Activated CD4-positive, CD25-positive, alpha-beta regulatory T cell treated with anti-CD3 and anti-CD28 coated beads, Interleukin-2, amount 50 U/mL, for 72 hours (primary cell): ENCODE data around the gene IGFBP6.
"Not testable (repeated sequence)": the region's sequence is repeated elsewhere in the genome, so short reads cannot be mapped to it uniquely, and the experiment has no call there.

Experiments
- DNase-seq: peaks from one replicate; pipeline ENCODE4 v3.0.0; 2021

Gene IGFBP6

GRCh38 chr12:53098354-53098981 is 1.0 kb downstream of the IGFBP6 start:
- DNase-seq, result no peak

- peak; percentile 91 for DNase-seq
Measured at GRCh38 chr12:53099071-53099882, 1.8 kb downstream of the IGFBP6 start.

DNA sequence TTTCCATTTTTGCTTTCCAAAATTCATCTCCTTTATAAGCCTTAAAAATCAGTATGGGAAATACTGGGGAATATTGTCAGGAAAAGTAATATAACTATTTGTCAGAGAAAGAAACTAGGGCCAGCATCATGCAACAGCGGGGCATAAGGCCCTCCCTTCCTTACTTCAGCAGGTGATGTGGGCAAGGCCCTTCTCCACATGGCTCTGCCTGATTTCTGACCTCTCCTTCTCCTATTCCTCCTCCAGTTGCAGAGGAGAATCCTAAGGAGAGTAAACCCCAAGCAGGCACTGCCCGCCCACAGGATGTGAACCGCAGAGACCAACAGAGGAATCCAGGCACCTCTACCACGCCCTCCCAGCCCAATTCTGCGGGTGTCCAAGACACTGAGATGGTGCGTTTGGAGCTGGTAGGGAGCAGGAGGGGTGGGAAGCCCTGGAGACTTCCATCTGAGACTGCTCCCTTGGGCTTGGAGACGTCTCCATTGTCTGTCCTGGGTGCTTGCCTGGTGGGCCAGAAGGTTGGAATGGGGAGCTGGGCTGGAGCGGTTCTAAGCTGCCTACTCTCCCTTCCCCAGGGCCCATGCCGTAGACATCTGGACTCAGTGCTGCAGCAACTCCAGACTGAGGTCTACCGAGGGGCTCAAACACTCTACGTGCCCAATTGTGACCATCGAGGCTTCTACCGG is 3.1 kb downstream of the IGFBP6 start:
- DNase-seq, result no peak

DNA sequence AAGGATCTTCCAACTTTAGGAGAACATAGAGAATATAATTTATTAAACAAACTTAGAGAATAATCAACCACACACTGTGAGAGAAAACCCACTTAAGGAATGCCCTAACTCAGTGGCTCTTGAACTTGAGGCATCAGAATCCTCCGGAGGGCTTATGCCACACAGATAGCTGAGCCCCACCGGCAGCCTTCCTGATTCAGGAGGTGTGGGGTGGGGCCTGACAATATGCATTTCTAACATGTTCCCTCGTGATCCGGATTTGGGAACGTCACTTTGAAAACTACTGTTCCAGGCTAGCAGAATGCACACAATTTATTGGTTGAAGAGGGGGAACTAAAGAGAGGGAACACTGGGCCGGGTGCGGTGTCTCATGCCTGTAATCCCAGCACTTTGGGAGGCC is 3.8 kb downstream of the IGFBP6 start:
- no peak for DNase-seq

DNA sequence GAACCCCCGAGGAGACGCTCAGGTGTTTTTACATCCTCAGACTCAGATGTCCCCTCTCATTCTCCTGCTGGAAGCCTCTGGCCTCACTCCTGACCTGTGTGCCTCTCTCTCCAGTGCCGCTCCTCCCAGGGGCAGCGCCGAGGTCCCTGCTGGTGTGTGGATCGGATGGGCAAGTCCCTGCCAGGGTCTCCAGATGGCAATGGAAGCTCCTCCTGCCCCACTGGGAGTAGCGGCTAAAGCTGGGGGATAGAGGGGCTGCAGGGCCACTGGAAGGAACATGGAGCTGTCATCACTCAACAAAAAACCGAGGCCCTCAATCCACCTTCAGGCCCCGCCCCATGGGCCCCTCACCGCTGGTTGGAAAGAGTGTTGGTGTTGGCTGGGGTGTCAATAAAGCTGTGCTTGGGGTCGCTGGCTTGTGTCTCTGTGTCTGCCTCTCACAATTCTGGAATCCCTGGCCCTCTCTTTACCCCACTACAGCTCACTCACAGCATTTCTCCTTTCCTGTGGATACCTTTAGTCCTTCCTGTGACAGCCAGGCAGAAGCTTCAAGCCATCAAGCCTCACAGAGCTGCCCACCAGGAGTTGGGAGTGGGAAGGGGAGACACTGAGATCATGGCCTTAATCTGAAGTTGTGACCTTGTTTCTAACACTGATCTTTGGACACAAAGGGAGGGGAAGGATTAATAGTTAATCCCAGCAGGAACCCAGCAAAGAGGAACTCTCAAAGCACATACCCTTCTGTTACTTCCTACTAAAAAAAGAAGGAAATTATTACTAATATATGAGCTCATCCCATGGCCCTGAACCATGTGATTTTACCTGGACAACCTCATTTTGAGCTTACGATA is 4.7 kb downstream of the IGFBP6 start:
- no peak for DNase-seq

DNA sequence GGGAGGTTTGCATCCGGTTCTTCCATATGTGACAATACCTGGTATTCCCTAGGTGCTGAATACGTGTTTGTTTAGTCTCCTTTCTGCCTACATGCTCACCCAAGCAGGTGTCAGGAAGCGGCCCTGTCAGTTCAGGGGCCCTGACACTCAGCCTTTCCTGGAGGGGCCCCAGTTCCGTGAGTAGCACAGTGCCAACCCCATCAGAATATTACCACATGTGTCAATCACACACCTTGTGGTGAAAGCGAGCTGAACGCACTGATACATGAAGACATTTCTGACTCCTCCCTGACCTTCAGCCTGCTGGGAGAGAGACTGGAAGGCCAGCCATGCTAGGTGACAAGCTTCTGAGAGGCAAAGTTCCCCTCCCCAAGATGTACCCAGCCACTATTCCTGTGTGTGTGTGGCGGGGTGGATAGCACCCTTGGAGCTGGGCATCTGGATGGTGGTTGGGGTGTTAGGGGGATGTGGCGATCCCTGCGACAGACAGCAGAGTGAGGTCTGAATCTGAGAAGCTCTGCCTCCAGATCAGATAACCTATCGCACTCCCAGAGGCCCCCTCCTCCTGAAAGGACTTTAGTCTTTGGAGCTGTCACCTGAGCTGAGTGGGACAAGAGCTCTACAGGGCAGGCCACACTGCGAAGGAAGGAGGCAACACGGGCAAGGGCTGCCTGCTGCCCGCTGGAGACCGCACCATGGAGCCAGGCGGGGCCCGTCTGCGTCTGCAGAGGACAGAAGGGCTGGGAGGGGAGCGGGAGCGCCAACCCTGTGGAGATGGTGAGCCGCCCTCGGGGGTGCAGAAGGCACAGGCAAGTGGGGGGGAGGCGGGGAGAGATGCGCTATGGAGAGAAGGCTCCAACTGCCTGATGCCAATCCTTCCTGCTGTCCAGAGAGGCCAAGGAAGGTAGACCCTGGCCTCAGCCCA is 5.7 kb downstream of the IGFBP6 start, which contains the start of gene SOAT2:
Gene SOAT2, plus strand, starts transcription at position 604 of the 925 bp plus-strand sequence. Its CDS starts 92 bp downstream, at position 696.
- DNase-seq, result no peak

GRCh38 chr12:53103860-53104305 is 6.4 kb downstream of the IGFBP6 start:
- no peak for DNase-seq

- DNase-seq, result no peak
Measured at GRCh38 chr12:53105256-53105655, 7.8 kb downstream of the IGFBP6 start.

DNA sequence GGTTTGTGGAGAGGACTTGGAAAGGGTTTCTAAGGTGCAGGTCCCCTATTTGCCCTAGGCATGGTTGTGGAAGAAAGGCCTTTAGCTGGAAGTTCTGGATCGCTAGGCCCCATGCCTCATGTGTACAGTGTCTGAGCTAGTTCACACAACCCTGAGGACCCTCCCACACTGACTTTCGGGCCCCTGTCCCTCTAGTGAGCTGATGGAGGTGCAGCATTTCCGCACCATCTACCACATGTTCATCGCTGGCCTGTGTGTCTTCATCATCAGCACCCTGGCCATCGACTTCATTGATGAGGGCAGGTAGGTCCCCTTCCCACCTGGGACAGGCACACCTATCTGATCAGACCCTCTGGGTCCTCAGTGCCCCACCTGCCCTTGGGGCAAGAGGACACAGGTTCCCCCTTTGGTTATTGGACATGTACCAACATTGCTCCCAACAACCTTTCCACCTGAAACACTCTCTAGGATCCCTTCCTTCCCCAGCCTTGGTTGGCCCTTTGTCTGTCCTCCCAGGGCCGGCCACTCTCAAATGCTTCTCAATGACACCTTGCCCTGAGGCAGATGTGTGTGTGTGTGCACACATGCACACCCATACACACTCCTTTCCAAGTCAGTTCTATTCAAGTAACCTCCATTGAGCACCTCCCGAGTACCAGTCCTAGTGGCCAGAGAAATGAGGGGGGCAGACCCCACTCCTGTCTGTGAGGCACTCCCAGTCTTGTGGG is 8.4 kb downstream of the IGFBP6 start:
- no peak for DNase-seq

- DNase-seq, result no peak
Measured at GRCh38 chr12:53107122-53107521, 9.7 kb downstream of the IGFBP6 start.

- not testable (repeated sequence) for DNase-seq
Measured at GRCh38 chr12:53112431-53112830, 15.0 kb downstream of the IGFBP6 start.

- DNase-seq, result no peak
Measured at GRCh38 chr12:53113136-53113705, 15.8 kb downstream of the IGFBP6 start.

GRCh38 chr12:53113951-53114350 is 16.5 kb downstream of the IGFBP6 start:
- no peak for DNase-seq

- no peak for DNase-seq
Measured at GRCh38 chr12:53115112-53115890, 17.8 kb downstream of the IGFBP6 start.

GRCh38 chr12:53115891-53116648 is 18.6 kb downstream of the IGFBP6 start:
- no peak for DNase-seq

DNA sequence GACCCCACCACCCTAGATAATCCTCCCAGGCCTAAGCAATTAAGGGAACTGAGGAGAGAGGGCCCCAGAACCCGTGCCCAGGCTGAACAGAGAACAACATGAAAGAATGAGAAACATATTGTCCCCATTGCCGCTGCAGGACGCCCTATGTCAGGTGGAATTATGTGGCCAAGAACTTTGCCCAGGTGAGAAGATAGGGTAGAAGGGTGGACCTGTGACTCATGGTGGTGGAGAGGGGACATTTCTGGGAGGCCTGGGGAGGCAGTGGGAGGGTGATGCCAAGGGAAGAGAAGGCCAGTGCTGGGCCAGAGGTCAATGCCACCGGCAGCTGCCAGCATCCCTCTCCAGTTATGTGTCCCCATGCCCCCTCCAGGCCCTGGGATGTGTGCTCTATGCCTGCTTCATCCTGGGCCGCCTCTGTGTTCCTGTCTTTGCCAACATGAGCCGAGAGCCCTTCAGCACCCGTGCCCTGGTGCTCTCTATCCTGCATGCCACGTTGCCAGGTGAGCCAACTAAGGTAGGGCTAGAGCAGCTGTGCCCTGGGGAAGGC is 21.4 kb downstream of the IGFBP6 start:
- DNase-seq, result no peak

GRCh38 chr12:53120685-53121525 is 23.4 kb downstream of the IGFBP6 start:
- DNase-seq, result no peak
